ENCODE data around the gene TEX19.

DNA sequence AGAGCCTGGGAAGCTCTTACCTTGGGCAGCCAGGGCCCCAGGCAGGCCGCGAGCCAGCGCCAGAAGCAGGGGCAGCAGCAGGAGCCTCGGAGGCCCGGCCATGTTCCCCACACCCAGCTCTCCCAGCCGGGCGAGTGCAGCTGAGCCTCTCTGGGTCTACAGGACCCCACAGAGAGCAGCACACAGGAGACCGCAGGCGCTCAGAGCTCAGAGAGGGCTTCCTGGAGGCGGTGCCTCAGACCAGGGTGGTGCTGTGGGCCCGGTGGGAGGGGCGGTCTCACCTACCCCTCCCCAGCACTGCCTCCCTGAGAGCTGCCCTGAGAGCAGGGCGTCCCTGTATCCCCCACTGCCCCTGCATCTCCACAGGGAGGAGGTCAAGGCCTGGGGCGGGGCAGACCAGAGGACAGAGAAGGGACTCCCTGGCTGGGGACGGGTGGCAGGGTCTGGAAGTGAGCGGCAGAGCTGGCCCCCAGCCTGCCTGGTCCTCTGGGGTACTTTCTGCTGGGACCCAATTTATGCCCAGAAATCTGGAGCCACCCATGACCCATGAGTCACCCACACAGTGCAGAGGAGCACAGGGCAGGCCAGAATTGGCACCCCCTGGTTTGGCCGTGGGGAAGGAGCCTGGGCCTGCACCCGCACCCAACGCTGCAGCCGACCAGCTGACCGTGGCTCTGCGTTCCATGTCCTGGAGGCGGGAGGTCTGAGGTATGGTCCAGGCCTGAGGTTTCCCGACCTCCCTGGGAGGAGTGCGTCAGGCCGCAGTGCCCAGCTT is 41.5 kb upstream of the TEX19 start, which contains the start of gene CD7:
- TF ChIP-seq, protein P1, sequence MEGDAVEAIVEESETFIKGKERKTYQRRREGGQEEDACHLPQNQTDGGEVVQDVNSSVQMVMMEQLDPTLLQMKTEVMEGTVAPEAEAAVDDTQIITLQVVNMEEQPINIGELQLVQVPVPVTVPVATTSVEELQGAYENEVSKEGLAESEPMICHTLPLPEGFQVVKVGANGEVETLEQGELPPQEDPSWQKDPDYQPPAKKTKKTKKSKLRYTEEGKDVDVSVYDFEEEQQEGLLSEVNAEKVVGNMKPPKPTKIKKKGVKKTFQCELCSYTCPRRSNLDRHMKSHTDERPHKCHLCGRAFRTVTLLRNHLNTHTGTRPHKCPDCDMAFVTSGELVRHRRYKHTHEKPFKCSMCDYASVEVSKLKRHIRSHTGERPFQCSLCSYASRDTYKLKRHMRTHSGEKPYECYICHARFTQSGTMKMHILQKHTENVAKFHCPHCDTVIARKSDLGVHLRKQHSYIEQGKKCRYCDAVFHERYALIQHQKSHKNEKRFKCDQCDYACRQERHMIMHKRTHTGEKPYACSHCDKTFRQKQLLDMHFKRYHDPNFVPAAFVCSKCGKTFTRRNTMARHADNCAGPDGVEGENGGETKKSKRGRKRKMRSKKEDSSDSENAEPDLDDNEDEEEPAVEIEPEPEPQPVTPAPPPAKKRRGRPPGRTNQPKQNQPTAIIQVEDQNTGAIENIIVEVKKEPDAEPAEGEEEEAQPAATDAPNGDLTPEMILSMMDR (IDR thresholded peaks at IDR 0.05) = no peak
- TF ChIP-seq POLR2A (IDR thresholded peaks at IDR 0.05) = no peak
